ENCODE results near the gene PYGO2. TPM values are rescaled to one million over a fixed set of nuclear protein-coding genes. Genes with fewer than 3 reads are reported as not detected.

Gene PYGO2
- total RNA-seq, 3 donors from 2014 or later (not counting 1 experiment from before 2014, with no cell fraction given): 21.6 to 32.1 (median 27.5) TPM

DNA sequence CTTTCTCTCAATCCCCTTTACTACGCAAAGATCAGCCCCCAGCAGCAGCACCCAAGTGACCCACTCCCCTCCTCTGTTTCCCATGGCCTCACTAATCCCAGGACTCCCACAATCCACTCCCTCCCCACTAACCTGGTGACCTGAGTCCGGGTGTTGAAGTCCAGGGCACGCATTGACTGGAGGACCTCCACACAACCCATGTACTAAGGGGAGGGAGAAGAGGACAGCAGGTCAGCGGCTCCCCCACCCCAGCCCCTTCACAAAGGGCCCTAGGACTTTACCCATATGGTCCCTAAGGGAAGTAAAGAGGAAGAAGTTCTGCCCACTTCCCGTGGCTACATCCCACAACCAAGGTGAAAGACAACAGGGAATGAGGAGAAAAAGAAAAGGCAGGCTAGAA, 7.7 kb upstream of the PYGO2 start:
- Mint-ChIP-seq H3K4me3 (peak overlapping the region; percentile 47), H3K27ac (peak overlapping the region in 1 of 2 donors; percentile 67), H3K4me1 (peaks cover 20 to 41% of the 10 kb centered on the region in 2 donors), H3K9me3 (no peaks in the 10 kb centered on the region), H3K36me3 (no peaks in the 10 kb centered on the region), H3K27me3 (ENCODE audit: low read depth in 2 of 2) (no peaks in the 10 kb centered on the region)
- Histone ChIP-seq H3K27ac (ENCODE audit: low read length) (no peak overlapping the region), H3K27me3 (ENCODE audit: control insufficient read depth, insufficient read depth, low read length) (no peaks in the 10 kb centered on the region), H3K9me3 (ENCODE audit: control insufficient read depth, insufficient read depth, low read length) (no peaks in the 10 kb centered on the region), H3K36me3 (ENCODE audit: control insufficient read depth, insufficient read depth, low read length) (peaks cover 40% of the 10 kb centered on the region), H3K4me3 (ENCODE audit: low read length) (no peak overlapping the region), H3K4me1 (ENCODE audit: control insufficient read depth, insufficient read depth, low read length) (peaks cover 31% of the 10 kb centered on the region)
- ATAC-seq (no peak), DNase-seq (no peak)
- TF ChIP-seq CTCF (IDR thresholded peaks at IDR 0.05): no peak
- 83% methylated on average over 2 of the region's 5 CpGs for WGBS (ENCODE audit: insufficient coverage)
- intact Hi-C loops (cut with micrococcal nuclease): no loop called here

GRCh38 chr1:154968731-154969130, 7.1 kb upstream of the PYGO2 start:
- no peaks in the 10 kb centered on the region for H3K9me3 Mint-ChIP-seq
- TF ChIP-seq CTCF (IDR thresholded peaks at IDR 0.05): no peak
- H3K27ac ChIP-seq (ENCODE audit: low read length): no peak overlapping the region
- 100% methylated on average over 3 of the region's 3 CpGs for WGBS (ENCODE audit: insufficient coverage)
- H3K4me1 ChIP-seq (ENCODE audit: control insufficient read depth, insufficient read depth, low read length): peaks cover 31% of the 10 kb centered on the region
- no peaks in the 10 kb centered on the region for H3K27me3 ChIP-seq (ENCODE audit: control insufficient read depth, insufficient read depth, low read length)
- H3K36me3 ChIP-seq (ENCODE audit: control insufficient read depth, insufficient read depth, low read length): peaks cover 44% of the 10 kb centered on the region
- H3K36me3 Mint-ChIP-seq: no peaks in the 10 kb centered on the region
- H3K4me3 ChIP-seq (ENCODE audit: low read length): no peak overlapping the region
- H3K4me3 Mint-ChIP-seq: no peak overlapping the region
- ATAC-seq (no peak), DNase-seq (no peak)
- H3K27ac Mint-ChIP-seq: peak overlapping the region in 1 of 2 donors; percentile 67
- H3K4me1 Mint-ChIP-seq: peaks cover 20 to 44% of the 10 kb centered on the region in 2 donors
- intact Hi-C loops (cut with micrococcal nuclease): no loop called here
- no peaks in the 10 kb centered on the region for H3K9me3 ChIP-seq (ENCODE audit: control insufficient read depth, insufficient read depth, low read length)
- no peaks in the 10 kb centered on the region for H3K27me3 Mint-ChIP-seq (ENCODE audit: low read depth in 2 of 2)

GRCh38 chr1:154967331-154967950, 5.9 kb upstream of the PYGO2 start:
- peaks cover 27% of the 10 kb centered on the region for H3K4me1 ChIP-seq (ENCODE audit: control insufficient read depth, insufficient read depth, low read length)
- no peaks in the 10 kb centered on the region for H3K9me3 Mint-ChIP-seq
- no peak overlapping the region for H3K4me3 Mint-ChIP-seq
- H3K36me3 Mint-ChIP-seq: no peaks in the 10 kb centered on the region
- ATAC-seq: no peak
- H3K27me3 ChIP-seq (ENCODE audit: control insufficient read depth, insufficient read depth, low read length): no peaks in the 10 kb centered on the region
- no peaks in the 10 kb centered on the region for H3K9me3 ChIP-seq (ENCODE audit: control insufficient read depth, insufficient read depth, low read length)
- peaks cover 17 to 50% of the 10 kb centered on the region in 2 donors for H3K4me1 Mint-ChIP-seq
- intact Hi-C loops (cut with micrococcal nuclease): no loop called here
- no peak overlapping the region for H3K27ac ChIP-seq (ENCODE audit: low read length)
- no peak for DNase-seq
- peak overlapping the region in 1 of 2 donors; percentile 38 for H3K27ac Mint-ChIP-seq
- H3K27me3 Mint-ChIP-seq (ENCODE audit: low read depth in 2 of 2): no peaks in the 10 kb centered on the region
- 91% methylated on average over 5 of the region's 5 CpGs for WGBS (ENCODE audit: insufficient coverage)
- no peak for TF ChIP-seq CTCF (IDR thresholded peaks at IDR 0.05)
- no peak overlapping the region for H3K4me3 ChIP-seq (ENCODE audit: low read length)
- peaks cover 52% of the 10 kb centered on the region for H3K36me3 ChIP-seq (ENCODE audit: control insufficient read depth, insufficient read depth, low read length)

DNA sequence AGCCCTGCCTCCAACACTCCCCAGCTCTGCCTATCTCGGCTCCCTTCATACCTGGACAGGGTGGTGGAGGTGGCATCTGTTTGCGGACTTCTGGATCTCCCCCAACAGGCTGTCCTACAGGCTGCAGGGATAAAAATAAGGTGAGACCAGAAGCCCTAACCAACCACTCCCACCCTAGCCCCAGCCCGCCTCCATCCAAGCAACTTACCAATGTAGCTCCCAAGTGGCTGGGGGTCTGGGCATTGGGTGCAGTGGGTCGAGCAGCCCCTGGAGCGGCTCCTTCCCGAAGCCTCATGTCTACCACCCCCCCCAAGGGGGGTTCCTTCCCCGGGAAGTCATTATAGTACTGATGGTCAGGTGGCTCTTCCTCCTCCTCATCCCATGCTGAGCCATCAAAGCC, 4.5 kb upstream of the PYGO2 start:
- DNase-seq: no peak
- Mint-ChIP-seq H3K4me3 (no peak overlapping the region), H3K9me3 (no peaks in the 10 kb centered on the region), H3K27me3 (ENCODE audit: low read depth in 2 of 2) (no peaks in the 10 kb centered on the region), H3K4me1 (peaks cover 13 to 47% of the 10 kb centered on the region in 2 donors), H3K27ac (peak overlapping the region in 1 of 2 donors; percentile 40), H3K36me3 (no peaks in the 10 kb centered on the region)
- 98% methylated on average over 6 of the region's 7 CpGs for WGBS (ENCODE audit: insufficient coverage)
- Histone ChIP-seq H3K36me3 (ENCODE audit: control insufficient read depth, insufficient read depth, low read length) (peaks cover 52% of the 10 kb centered on the region), H3K4me1 (ENCODE audit: control insufficient read depth, insufficient read depth, low read length) (peaks cover 24% of the 10 kb centered on the region), H3K27ac (ENCODE audit: low read length) (no peak overlapping the region), H3K27me3 (ENCODE audit: control insufficient read depth, insufficient read depth, low read length) (no peaks in the 10 kb centered on the region), H3K4me3 (ENCODE audit: low read length) (no peak overlapping the region), H3K9me3 (ENCODE audit: control insufficient read depth, insufficient read depth, low read length) (no peaks in the 10 kb centered on the region)
- ATAC-seq: no peak
- TF ChIP-seq CTCF (IDR thresholded peaks at IDR 0.05): no peak
- intact Hi-C loops (cut with micrococcal nuclease): no loop called here

Data from natural killer cell (primary cell).